Iris pigment epithelial cell (primary cell): ENCODE data around the gene SLC27A5.
A peak's percentile ranks its signal among the peaks of the same experiment; 100 is the strongest.

Source experiments
- DNase-seq: peaks from one replicate; pipeline ENCODE4 v3.0.0-alpha.2; 2011; ENCODE audit warnings: low read depth

The SLC27A5 gene, protein sequence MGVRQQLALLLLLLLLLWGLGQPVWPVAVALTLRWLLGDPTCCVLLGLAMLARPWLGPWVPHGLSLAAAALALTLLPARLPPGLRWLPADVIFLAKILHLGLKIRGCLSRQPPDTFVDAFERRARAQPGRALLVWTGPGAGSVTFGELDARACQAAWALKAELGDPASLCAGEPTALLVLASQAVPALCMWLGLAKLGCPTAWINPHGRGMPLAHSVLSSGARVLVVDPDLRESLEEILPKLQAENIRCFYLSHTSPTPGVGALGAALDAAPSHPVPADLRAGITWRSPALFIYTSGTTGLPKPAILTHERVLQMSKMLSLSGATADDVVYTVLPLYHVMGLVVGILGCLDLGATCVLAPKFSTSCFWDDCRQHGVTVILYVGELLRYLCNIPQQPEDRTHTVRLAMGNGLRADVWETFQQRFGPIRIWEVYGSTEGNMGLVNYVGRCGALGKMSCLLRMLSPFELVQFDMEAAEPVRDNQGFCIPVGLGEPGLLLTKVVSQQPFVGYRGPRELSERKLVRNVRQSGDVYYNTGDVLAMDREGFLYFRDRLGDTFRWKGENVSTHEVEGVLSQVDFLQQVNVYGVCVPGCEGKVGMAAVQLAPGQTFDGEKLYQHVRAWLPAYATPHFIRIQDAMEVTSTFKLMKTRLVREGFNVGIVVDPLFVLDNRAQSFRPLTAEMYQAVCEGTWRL

DNA sequence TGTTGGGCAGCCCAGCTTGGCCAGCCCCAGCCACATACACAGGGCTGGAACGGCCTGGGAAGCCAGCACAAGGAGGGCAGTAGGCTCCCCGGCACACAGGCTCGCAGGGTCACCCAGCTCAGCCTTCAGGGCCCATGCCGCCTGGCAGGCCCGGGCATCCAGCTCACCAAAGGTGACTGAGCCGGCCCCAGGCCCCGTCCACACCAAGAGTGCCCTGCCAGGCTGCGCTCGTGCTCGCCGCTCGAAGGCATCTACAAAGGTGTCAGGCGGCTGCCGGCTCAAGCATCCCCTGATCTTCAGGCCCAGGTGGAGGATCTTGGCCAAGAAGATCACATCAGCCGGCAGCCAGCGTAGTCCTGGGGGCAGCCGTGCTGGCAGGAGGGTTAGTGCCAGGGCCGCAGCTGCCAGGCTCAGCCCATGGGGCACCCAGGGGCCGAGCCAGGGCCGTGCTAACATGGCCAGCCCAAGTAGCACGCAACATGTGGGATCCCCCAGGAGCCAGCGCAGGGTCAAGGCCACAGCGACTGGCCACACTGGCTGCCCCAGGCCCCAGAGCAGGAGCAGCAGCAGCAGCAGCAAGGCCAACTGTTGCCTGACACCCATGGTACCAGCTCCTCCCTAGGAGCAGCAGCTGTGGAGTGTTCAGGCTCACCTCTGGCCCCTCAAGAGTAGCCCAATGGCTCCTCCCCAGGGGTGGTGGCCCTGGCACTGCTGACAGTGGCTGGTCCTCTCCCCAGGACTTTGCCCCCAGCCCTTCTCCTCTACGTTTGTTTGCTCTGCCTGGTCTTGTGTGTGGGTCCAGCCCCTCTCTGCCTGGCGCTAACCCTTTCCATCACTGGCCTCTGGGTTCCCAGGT lies at the start of gene SLC27A5:
Gene SLC27A5, minus strand, starts transcription at position 640 of the 856 bp plus-strand sequence. Its CDS starts 37 bp downstream, at position 603.
- no peak for DNase-seq

DNA sequence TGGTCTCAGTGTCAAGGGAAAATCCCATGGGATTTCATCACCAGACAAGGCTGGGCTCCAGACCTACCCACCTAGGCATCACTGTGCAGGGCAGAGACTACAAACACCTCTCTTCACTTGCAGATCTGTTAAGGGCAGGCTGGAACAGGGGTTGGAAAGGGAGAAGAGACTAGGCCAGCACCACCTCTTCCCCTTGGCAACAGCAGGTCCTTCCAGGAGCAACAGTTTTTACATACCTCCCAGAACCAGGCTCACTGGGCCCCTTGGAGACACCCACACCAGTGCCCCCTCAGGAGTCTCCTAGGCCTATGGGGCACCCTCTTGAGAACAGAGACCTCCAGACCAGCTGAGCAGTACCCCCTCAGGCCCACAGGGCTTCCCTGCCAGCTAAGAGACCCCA lies 49.1 kb upstream of the SLC27A5 start:
- no peak for DNase-seq

DNA sequence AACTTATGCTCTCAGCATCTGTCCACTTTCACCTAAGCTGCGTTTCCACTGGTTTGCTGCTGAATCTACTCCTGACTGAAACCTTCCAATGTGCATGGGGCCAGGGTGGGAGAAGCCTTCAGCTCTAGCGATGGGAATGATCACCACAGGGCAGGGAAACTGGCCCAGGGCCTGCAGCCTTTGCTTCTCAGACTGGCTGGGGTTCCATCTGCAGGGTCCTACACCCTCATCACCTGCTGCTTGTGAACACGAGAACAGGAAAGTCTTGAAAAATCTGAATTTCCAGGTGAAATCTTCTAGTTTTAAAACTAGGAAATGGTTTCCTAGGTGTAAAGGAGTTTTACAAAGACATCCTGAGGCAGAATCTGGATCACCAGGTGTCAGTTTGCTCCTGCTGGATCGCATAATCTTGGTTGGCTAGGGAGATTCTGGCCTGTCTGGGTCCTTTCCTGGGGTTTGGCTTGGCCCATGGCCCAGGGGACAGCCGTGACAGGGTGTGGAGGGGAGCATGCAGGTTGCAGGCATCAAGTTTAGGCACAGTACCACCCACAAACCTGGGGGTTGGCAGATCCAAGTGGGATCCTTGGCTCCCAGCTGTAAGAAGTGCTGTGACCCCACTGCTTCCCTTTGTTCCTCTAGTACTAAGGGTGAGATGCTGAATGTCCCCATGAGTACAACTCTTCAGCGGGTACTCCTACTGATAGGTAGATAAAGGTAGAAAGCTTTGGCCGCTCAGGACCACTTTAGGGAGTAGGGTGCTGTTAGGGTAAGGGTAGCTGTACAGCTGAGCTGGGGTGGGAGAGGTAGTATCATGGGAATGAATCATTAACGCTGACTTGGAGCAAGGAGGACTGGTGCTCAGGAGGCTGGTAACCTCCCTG lies 48.5 kb upstream of the SLC27A5 start:
- DNase-seq, result no peak

DNA sequence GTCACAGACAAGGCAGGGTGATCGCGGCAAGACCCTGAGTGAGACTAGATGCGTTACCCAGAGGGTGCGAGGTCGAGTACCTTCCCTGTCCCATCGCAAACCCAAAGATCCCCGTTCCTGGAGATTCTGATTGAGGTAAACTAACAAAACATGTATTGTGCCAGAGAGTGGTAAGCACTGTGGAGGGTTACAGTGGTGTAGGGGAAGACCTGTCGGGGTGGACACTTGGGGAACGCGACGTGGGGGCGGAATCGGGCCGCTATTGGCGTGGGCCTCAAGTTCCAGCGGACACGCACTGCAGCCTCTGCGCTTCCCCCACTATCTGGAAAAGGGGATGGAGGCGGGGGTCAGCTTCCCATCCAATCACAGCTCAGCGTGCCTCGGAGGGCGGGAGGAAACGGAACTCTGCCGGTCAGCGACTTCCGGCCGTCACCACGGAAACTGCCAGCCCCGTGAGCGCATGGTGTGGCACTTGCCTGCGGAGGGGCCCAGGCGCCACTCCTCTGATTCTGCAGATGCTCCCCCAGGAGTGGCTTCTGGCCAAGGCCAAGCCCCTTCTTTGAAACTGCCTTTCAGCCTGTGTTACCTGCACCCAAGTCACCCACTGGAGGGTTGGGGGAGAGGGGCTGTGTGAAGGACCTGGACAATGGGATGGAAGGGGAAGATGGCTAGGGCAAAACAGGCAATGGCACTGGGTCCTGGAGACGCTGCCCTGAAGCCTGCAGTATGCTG lies 47.6 kb upstream of the SLC27A5 start:
- peak; percentile 90 for DNase-seq

DNA sequence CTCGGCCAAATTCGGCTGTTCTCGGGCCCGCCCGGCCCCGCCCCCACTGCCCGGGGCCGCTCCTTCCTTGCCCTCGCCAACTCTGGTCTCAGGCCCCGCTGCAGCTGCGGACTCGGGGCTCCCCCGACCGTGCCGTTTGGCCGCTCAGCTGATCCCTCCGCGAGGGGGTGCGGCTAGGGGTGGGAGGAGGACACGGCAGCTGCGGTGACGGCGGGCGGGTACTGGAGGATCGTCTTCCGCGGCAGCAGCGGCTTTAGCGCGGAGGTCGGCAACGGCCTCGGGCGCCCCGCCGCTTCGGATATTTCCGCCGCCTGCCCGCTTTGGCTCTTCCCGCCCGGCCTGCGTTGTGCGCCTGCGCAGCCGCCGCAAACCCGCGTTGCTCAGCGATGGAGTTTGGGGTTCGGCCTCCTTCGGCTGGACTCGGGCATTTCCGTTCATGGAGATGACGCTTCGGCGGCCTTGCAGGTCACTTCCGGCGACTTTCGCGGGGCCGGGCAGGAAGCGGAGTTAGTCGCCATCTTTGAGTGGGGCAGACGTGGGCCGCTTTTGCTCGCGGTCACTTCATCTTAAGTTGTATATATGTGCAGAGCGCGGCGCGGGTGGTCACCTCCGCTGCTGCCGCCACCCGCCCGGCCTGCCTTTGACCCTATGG lies 47.0 kb upstream of the SLC27A5 start:
- DNase-seq, result peak; percentile 98

DNA sequence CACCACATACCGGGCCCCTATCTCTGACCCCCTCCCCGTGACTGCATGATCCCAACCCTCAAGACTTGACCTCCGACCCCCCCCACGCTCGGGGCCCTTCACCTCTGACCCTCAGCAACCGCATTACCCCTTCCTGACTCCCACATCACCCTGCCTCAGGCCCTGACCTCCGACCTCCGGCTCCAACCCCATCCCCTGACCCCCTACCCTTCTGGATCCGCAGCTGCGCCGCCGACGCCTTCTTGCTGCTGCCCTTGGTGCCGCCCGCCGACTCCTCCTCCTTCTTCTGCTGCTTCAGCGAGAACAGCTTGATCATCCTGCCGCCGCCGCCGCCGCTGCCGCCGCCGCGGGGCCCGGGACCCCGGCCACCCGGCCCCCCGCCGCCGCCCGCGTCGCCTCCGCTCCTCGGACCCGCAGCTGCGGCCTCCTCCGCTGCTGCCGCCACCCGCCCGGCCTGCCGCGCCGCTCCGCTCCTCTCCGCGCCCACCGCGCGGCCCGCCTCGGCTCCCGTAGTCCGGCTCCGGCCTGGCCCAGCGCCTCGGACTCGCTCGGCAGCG lies 46.4 kb upstream of the SLC27A5 start, which contains the start of gene UBE2M:
Gene UBE2M, minus strand, starts transcription at position 546 of the 557 bp plus-strand sequence. Its CDS starts 230 bp downstream, at position 316.
- peak; percentile 57 for DNase-seq

DNA sequence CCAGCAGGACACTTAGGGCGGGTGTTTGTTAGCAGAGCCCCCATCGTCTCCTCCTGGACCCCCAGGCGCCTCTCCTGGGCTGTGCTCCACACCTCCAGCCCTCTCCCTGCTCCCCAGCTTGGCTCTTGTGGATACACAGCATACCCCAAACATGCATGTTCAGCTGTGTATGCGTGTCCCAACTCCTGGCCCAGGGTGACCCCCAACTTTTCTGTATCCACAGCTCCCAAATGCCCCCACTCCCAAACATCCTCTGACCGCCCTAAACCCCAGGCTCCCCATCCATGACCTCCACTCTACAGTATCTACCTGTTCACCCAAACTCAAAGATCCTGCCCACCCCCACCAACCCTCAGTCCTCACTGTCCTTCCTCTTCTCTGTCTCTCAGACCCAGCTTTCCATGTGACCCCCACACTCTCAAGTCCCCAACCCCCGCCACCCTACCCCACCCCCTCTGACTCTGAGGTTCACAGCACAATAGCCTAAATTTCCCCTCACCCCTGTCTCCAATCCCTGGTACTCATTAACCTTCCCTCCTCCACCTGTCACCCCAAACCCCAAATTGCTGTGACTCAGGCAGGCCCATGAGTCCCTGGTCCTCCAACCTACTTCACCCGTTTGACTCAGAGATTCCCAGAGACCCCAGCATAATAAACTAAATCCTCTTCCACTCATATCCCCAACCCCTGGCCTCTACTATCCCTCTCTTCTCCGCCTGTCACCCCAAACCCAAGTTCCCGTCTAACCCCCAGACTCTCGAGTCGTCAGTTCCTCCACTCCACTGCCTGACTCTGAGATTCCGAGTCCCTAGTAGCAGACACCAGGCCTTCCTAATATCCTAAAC lies 45.7 kb upstream of the SLC27A5 start:
- no peak for DNase-seq

DNA sequence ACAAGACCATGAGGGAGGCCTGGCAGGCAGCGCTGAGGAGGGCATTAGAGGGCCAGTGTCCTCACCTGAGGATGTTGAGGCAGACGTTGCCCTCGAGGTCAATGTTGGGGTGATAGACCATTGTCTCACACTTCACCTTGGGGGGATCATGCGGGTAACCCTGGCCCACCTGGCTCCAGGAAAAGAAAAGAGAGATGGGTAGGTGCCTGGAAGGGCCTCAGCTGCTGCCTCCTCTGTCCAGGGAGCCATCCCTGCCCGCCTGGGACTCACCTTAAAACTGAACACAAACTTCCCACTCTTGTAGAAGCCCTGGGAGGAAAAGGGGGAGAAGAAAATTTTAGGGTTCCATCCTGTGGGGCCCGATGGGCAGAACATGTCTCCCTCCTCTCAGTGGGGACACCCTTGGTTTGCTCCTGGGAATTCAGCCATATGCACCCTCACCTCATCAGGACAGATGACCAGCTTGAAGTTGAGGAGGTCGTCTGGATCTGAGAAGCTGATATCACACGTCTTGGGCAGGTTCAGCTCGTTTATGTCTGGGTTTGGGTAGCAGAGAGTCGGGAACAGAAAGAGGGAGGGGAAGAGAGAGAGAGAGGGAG lies 44.9 kb upstream of the SLC27A5 start:
- DNase-seq, result no peak

DNA sequence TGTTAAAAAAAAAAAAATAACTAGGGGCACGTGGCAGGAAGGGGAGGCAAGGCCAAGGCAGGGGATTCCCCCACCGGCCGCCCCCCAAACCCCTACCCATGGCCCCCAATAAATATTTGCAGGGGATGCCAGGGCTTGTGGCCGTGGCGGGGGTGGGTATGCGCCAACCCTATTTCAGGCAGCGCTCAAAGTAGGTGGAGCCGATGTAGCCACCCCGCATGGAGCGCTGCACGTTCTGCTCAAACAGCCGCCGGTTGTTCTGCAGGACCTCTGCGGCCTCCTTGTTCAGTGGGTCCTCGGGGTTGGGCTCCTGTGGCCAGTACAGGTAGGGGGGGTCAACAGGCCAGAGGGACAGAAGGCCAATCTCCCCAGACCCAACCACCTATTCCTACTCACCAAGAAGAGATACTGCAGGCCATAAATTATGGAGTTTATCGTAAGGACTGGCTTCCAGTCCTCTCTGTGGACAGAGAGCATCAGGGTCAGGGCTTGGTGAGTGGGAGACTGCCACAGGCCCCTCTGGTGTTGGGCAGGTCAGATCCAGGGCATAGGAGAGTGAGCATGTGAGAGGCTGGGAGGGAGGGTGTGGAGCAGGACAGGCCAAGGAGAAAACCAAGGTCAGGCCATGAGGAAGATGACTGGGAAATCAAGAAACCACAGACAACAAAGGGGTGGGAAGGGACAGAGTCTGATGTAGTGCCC lies 44.3 kb upstream of the SLC27A5 start:
- no peak for DNase-seq

DNA sequence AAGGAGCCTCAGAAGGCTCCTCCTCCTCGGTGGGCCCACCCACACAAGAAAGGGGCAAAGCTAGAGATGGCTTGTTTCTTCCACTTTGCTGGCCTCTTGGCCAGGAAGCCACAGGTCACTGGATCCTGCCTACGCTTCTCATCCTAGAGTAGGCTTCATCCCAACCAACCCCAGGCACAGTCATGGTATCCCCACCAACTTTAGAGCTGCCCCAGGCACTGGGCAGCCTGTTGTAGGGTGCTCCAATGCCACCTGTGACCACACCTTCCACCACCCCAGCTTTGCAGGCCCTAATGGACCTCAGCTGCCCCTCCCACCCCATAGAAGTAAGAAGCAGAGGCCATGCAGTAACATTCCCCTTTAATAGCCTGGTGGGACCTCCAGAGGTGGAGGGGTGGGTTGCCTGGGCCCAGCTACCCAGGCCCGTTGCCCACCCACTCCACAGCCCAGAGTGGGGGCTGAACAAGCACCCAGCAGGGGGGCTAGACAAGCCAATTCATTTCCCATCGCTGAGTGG lies 43.6 kb upstream of the SLC27A5 start:
- DNase-seq, result no peak

DNA sequence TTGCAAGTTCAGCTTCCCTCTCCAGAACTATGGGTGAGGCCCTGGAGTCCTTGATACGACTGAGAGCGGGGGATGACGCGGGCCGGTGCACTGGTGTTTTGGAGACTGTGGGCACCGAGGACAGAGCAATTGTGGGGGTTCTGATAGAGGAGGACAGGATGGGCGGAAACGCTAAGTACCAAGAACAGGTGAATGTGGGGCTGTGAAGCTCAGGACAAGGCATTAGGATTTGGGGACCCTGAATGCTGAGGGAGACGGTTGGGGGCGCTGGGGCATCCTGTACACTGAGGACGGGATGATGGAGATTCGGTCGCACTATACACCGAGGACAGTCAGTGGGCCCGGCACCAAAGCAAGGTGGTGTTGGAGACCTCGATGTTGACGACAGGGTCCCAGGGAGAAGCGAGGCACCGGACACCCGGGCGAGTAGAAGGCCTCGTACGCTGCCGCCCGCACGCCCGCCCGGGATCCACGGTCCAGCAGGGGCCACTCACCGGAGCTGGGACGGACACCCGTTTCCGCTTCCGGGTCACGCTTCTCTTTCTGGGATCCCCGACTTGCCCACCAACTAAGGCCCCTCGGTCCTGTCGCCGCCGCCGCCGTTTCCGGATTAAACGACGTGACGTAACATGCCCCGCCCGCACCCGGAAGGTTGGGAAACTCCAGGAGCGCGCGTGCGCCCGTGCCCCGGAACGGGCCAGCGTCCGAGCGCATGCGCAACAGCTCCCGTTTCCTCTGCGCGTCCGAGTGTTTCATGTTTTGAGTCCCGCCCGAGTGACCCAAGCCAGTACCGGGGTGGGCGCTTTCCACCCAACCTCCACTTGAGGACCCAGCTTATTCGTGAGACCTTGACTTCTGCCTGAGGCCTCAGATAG lies 42.9 kb upstream of the SLC27A5 start, which contains the start of gene CHMP2A:
Gene CHMP2A, minus strand, starts transcription at position 612 of the 875 bp plus-strand sequence. CDS start 893 bp downstream, outside the sequence.
- peak; percentile 96 for DNase-seq

DNA sequence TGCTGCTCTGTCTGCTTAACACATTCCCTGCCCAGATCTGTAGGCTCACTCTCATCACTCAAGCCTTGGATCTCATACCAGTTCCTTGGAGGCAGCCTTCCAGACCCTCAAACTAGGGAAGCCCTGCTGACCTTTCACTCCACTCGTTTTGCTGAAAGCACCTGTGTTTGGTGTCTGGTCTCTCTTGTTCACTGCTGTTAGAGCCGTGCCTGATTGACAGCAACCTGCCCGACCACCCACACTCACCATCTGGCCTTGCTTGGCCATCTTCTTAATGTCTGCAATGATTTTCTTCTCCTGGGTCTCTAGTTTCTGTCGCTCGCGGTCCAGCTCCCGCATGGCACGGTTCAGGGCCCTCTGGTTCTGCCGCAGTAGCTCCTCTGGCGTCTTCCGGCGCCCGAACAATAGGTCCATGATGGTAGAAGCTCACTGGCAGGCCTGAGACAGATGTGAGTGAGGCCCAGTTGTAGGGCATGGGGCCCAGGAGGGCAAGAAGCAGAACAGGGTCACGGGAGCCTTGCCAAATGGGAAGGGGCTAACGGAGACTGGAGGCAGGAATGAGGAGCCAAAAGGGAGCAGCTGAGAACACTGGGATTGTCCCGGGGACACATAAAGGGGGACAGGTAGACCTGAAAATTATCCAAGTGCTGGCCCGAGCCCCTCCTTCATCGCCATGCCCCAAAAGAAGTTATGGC lies 42.2 kb upstream of the SLC27A5 start:
- no peak for DNase-seq

DNA sequence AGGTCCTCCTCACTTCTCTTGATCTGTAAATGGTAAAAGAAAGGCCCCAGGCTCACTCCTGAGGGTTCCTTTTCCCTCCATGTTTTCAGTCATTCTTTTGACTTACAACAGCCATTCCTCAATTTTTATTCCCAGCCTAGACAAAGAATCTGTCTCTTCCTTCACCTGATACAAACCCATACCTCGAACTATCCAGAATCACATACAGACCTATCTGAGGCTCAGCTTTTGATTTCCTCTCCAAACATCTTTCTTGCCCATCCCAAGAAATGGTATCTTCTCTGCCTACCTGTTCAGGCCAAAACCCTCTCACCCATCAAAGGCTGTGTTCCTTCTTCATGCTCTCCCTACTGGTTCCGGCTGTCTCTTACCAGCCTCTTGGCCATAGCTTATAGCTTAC lies 40.9 kb upstream of the SLC27A5 start:
- no peak for DNase-seq

DNA sequence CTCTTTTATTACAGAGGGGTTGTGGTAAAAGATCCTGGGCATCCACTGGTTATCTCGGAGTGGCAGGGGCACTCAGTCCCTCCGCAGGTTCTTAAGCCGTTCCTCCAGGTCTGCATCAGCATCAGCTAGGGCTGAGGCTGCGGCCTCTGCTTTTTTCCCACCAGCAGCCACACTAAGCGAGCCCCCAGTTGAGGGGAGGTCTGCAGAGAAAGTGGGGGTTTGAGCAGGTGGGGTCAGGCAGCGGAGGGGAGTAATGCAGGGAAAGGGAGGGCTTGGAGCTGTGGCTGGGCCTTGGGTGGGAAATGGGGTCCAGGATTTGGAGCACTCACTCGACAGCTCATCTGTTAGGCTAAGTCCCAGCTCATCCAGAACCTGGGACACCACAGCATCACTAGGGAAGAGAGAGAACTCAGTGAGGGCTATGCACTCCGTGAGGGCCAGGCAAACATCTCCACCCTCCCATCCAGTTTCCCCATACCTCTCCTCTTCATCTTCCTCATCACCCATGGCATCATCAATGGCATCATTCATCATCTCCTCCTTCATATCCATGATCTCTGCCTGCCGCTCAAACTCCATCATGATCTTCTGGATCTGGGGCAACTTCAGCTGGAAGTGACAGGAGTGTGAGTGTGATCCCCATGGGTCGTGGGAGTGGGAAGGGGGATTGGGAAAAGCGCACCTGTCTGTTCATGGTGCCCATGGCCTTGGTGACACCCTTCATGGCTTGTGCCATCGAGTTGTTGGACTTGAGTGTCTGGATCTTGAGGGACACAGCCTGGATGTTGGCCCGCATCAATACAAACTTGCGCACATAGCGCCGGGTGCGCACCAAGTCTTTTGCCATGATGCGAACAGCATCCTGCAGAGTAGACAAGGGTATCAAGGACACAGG lies 40.0 kb upstream of the SLC27A5 start:
- DNase-seq, result no peak

DNA sequence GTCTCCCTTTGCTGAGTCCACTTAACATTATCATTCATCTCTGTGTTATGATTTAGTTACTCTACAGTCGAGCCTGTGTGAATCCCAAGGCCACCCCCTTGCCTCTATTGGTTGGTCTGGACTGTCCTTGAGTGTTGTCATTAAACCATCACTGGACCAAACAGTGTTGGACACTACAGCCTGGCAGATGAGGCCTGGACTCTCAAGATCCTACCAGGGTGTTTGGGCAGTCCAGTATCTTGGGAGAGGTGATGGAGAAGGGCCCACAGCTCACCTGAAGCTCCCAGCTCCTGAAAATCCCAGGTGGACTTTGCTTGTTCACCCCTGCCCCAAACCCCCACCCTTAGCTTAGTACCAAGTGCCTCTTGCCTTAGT lies 39.3 kb upstream of the SLC27A5 start:
- DNase-seq, result no peak
